ENCODE measurements around the gene DMRTC2. TPM values are rescaled to one million over a fixed set of nuclear protein-coding genes. Genes with fewer than 3 reads are reported as not detected.
"Not testable (repeated sequence)": the region's sequence is repeated elsewhere in the genome, so short reads cannot be mapped to it uniquely, and the experiment has no call there.

DMRTC2 gene
- total RNA-seq, 1 donor from 2014 or later: not detected

- no peak overlapping the region for H3K27ac ChIP-seq (ENCODE audit: low read depth, low read length)
- H3K9ac ChIP-seq (ENCODE audit: low read depth in 1 of 3, low read length in 3 of 3): peak overlapping the region in 1 of 3 donors; percentile 16
- no peak overlapping the region for H3K4me3 ChIP-seq (ENCODE audit: low read length in 3 of 3)
- H3K27me3 ChIP-seq (ENCODE audit: control insufficient read depth in 3 of 3, insufficient read depth in 3 of 3, low read length in 3 of 3): no peaks in the 10 kb centered on the region
- no peaks in the 10 kb centered on the region for H3K9me3 ChIP-seq (ENCODE audit: control insufficient read depth in 3 of 3, low read length in 3 of 3)
- H3K4me1 ChIP-seq (ENCODE audit: control insufficient read depth in 3 of 3, insufficient read depth in 3 of 3, low read length in 3 of 3): peaks cover 3 to 16% (median 4%) of the 10 kb centered on the region in 3 donors
- H3K36me3 ChIP-seq (ENCODE audit: control insufficient read depth in 3 of 3, insufficient read depth in 3 of 3, low read length in 3 of 3): peaks cover 47 to 58% (median 51%) of the 10 kb centered on the region in 3 donors
Observed at GRCh38 chr19:41868120-41868988, 23.5 kb downstream of the DMRTC2 start.

- Histone ChIP-seq H3K4me1 (ENCODE audit: control insufficient read depth in 3 of 3, insufficient read depth in 3 of 3, low read length in 3 of 3) (peaks cover 0 to 14% (median 2%) of the 10 kb centered on the region in 3 donors), H3K9me3 (ENCODE audit: control insufficient read depth in 3 of 3, low read length in 3 of 3) (no peaks in the 10 kb centered on the region), H3K4me3 (ENCODE audit: low read length in 3 of 3) (no peak overlapping the region), H3K9ac (ENCODE audit: low read depth in 1 of 3, low read length in 3 of 3) (no peak overlapping the region), H3K36me3 (ENCODE audit: control insufficient read depth in 3 of 3, insufficient read depth in 3 of 3, low read length in 3 of 3) (peaks cover 44 to 55% (median 48%) of the 10 kb centered on the region in 3 donors), H3K27me3 (ENCODE audit: control insufficient read depth in 3 of 3, insufficient read depth in 3 of 3, low read length in 3 of 3) (no peaks in the 10 kb centered on the region), H3K27ac (ENCODE audit: low read depth, low read length) (no peak overlapping the region)
Observed at GRCh38 chr19:41868989-41869300, 24.1 kb downstream of the DMRTC2 start.

GRCh38 chr19:41869374-41869955 lies 24.6 kb downstream of the DMRTC2 start:
- Histone ChIP-seq H3K27me3 (ENCODE audit: control insufficient read depth in 3 of 3, insufficient read depth in 3 of 3, low read length in 3 of 3) (no peaks in the 10 kb centered on the region), H3K36me3 (ENCODE audit: control insufficient read depth in 3 of 3, insufficient read depth in 3 of 3, low read length in 3 of 3) (peaks cover 39 to 50% (median 43%) of the 10 kb centered on the region in 3 donors), H3K4me3 (ENCODE audit: low read length in 3 of 3) (no peak overlapping the region), H3K9ac (ENCODE audit: low read depth in 1 of 3, low read length in 3 of 3) (no peak overlapping the region), H3K4me1 (ENCODE audit: control insufficient read depth in 3 of 3, insufficient read depth in 3 of 3, low read length in 3 of 3) (peaks cover 0 to 12% (median 2%) of the 10 kb centered on the region in 3 donors), H3K9me3 (ENCODE audit: control insufficient read depth in 3 of 3, low read length in 3 of 3) (no peaks in the 10 kb centered on the region), H3K27ac (ENCODE audit: low read depth, low read length) (no peak overlapping the region)

- H3K9me3 ChIP-seq (ENCODE audit: control insufficient read depth in 3 of 3, low read length in 3 of 3): no peaks in the 10 kb centered on the region
- H3K27ac ChIP-seq (ENCODE audit: low read depth, low read length): no peak overlapping the region
- no peak overlapping the region for H3K4me3 ChIP-seq (ENCODE audit: low read length in 3 of 3)
- H3K4me1 ChIP-seq (ENCODE audit: control insufficient read depth in 3 of 3, insufficient read depth in 3 of 3, low read length in 3 of 3): peaks cover 0 to 9% (median 2%) of the 10 kb centered on the region in 3 donors
- no peak overlapping the region for H3K9ac ChIP-seq (ENCODE audit: low read depth in 1 of 3, low read length in 3 of 3)
- peaks cover 31 to 43% (median 34%) of the 10 kb centered on the region in 3 donors for H3K36me3 ChIP-seq (ENCODE audit: control insufficient read depth in 3 of 3, insufficient read depth in 3 of 3, low read length in 3 of 3)
- no peaks in the 10 kb centered on the region for H3K27me3 ChIP-seq (ENCODE audit: control insufficient read depth in 3 of 3, insufficient read depth in 3 of 3, low read length in 3 of 3)
Observed at GRCh38 chr19:41870401-41870873, 25.6 kb downstream of the DMRTC2 start.

GRCh38 chr19:41871573-41872383 lies 26.9 kb downstream of the DMRTC2 start:
- Histone ChIP-seq H3K4me3 (ENCODE audit: low read length in 3 of 3) (no peak overlapping the region), H3K9ac (ENCODE audit: low read depth in 1 of 3, low read length in 3 of 3) (no peak overlapping the region), H3K27ac (ENCODE audit: low read depth, low read length) (no peak overlapping the region), H3K27me3 (ENCODE audit: control insufficient read depth in 3 of 3, insufficient read depth in 3 of 3, low read length in 3 of 3) (no peaks in the 10 kb centered on the region), H3K4me1 (ENCODE audit: control insufficient read depth in 3 of 3, insufficient read depth in 3 of 3, low read length in 3 of 3) (peaks cover 0 to 10% (median 0%) of the 10 kb centered on the region in 3 donors), H3K36me3 (ENCODE audit: control insufficient read depth in 3 of 3, insufficient read depth in 3 of 3, low read length in 3 of 3) (peaks cover 30 to 38% (median 31%) of the 10 kb centered on the region in 3 donors), H3K9me3 (ENCODE audit: control insufficient read depth in 3 of 3, low read length in 3 of 3) (no peaks in the 10 kb centered on the region)

GRCh38 chr19:41872384-41872774 lies 27.5 kb downstream of the DMRTC2 start:
- Histone ChIP-seq H3K36me3 (ENCODE audit: control insufficient read depth in 3 of 3, insufficient read depth in 3 of 3, low read length in 3 of 3) (peaks cover 30 to 38% (median 31%) of the 10 kb centered on the region in 3 donors), H3K4me1 (ENCODE audit: control insufficient read depth in 3 of 3, insufficient read depth in 3 of 3, low read length in 3 of 3) (peaks cover 0 to 12% (median 0%) of the 10 kb centered on the region in 3 donors)

GRCh38 chr19:41872775-41873647 lies 28.2 kb downstream of the DMRTC2 start:
- H3K27ac ChIP-seq (ENCODE audit: low read depth, low read length): no peak overlapping the region
- H3K9me3 ChIP-seq (ENCODE audit: control insufficient read depth in 3 of 3, low read length in 3 of 3): no peaks in the 10 kb centered on the region
- H3K9ac ChIP-seq (ENCODE audit: low read depth in 1 of 3, low read length in 3 of 3): no peak overlapping the region
- H3K4me1 ChIP-seq (ENCODE audit: control insufficient read depth in 3 of 3, insufficient read depth in 3 of 3, low read length in 3 of 3): peaks cover 0 to 11% (median 0%) of the 10 kb centered on the region in 3 donors
- H3K36me3 ChIP-seq (ENCODE audit: control insufficient read depth in 3 of 3, insufficient read depth in 3 of 3, low read length in 3 of 3): peaks cover 29 to 35% (median 29%) of the 10 kb centered on the region in 3 donors
- H3K27me3 ChIP-seq (ENCODE audit: control insufficient read depth in 3 of 3, insufficient read depth in 3 of 3, low read length in 3 of 3): peaks cover 0 to 4% (median 0%) of the 10 kb centered on the region in 3 donors
- H3K4me3 ChIP-seq (ENCODE audit: low read length in 3 of 3): no peak overlapping the region

More at GRCh38 chr19:41872384-41872774, 27.5 kb downstream of the DMRTC2 start:
- Histone ChIP-seq H3K9me3 (ENCODE audit: control insufficient read depth in 3 of 3, low read length in 3 of 3) (no peaks in the 10 kb centered on the region), H3K9ac (ENCODE audit: low read depth in 1 of 3, low read length in 3 of 3) (peak overlapping the region in 1 of 3 donors; percentile 3), H3K4me3 (ENCODE audit: low read length in 3 of 3) (no peak overlapping the region), H3K27ac (ENCODE audit: low read depth, low read length) (no peak overlapping the region), H3K27me3 (ENCODE audit: control insufficient read depth in 3 of 3, insufficient read depth in 3 of 3, low read length in 3 of 3) (no peaks in the 10 kb centered on the region)

- peaks cover 7 to 14% (median 7%) of the 10 kb centered on the region in 3 donors for H3K36me3 ChIP-seq (ENCODE audit: control insufficient read depth in 3 of 3, insufficient read depth in 3 of 3, low read length in 3 of 3)
- not testable (repeated sequence) for H3K4me3 ChIP-seq (ENCODE audit: low read length in 3 of 3); H3K27ac ChIP-seq (ENCODE audit: low read depth, low read length); H3K9ac ChIP-seq (ENCODE audit: low read depth in 1 of 3, low read length in 3 of 3); H3K9me3 ChIP-seq (ENCODE audit: control insufficient read depth in 3 of 3, low read length in 3 of 3); H3K4me1 ChIP-seq (ENCODE audit: control insufficient read depth in 3 of 3, insufficient read depth in 3 of 3, low read length in 3 of 3); H3K27me3 ChIP-seq (ENCODE audit: control insufficient read depth in 3 of 3, insufficient read depth in 3 of 3, low read length in 3 of 3)
Observed at GRCh38 chr19:41875973-41876372, 31.1 kb downstream of the DMRTC2 start.
